Measurements from ENCODE around the gene SUV39H1. TPM values are rescaled to one million over a fixed set of nuclear protein-coding genes. Genes with fewer than 3 reads are reported as not detected.

The SUV39H1 gene
- total and polyA plus RNA-seq, 2 of the 8 experiments (the other 6 are each of a cell fraction or from before 2014, with no cell fraction given), result 14.8 to 27.8 TPM

GRCh38 chrX:48664156-48664555, 32.4 kb upstream of the SUV39H1 start:
- H3K23ac ChIP-seq (ENCODE audit: insufficient read length), result no peak overlapping the region
- H4K91ac ChIP-seq (replicated peaks; ENCODE audit: insufficient read length, low read length), result no peak overlapping the region
- DNase-seq (ENCODE audit: low read depth in 1 of 2, low spot score in 2 of 2), result no peak
- H3K27me3 ChIP-seq (replicated peaks in 1 of 4; ENCODE audit: control insufficient read depth in 3 of 4, extremely low read depth in 1 of 4, insufficient read depth in 3 of 4, low read length in 3 of 4), result no peaks in the 10 kb centered on the region
- H2BK15ac ChIP-seq (ENCODE audit: low read length), result no peak overlapping the region
- WGBS, 2 experiments (ENCODE audit: extremely low coverage in 1 of 2, insufficient coverage in 1 of 2, insufficient read length in 1 of 2, insufficient replicate concordance in 2 of 2, low coverage in 1 of 2, low lambda C conversion rate in 2 of 2, missing lambda C conversion rate in 1 of 2), result 86% methylated on average over 1 of the region's 1 CpG; no CpG with 5 or more reads in 1 of the 2 experiments
- no peak overlapping the region for H2BK5ac ChIP-seq (ENCODE audit: low read depth, low read length)
- H3K56ac ChIP-seq (replicated peaks; ENCODE audit: insufficient read length, low read depth, low read length), result no peak overlapping the region
- H2BK12ac ChIP-seq (ENCODE audit: low read depth, low read length), result no peak overlapping the region
- no peaks in the 10 kb centered on the region for H3K4me1 ChIP-seq (replicated peaks in 1 of 4; ENCODE audit: control insufficient read depth in 3 of 4, insufficient read depth in 4 of 4, low read length in 3 of 4)
- no peak overlapping the region for H4K8ac ChIP-seq (ENCODE audit: extremely low read depth, insufficient read depth, low read length)
- no peak overlapping the region for H3K14ac ChIP-seq (ENCODE audit: insufficient read length)
- no peak overlapping the region for H4K5ac ChIP-seq (ENCODE audit: insufficient read length, low read depth, low read length)
- no peaks in the 10 kb centered on the region for H3K79me2 ChIP-seq (ENCODE audit: control insufficient read depth in 1 of 2, insufficient read depth in 2 of 2, low read length in 2 of 2)
- H3K4me2 ChIP-seq (ENCODE audit: insufficient read depth in 1 of 2, low read depth in 2 of 2, low read length in 2 of 2), result no peak overlapping the region
- no peak overlapping the region for H2AFZ ChIP-seq (ENCODE audit: low read length)
- no peaks in the 10 kb centered on the region for H3K23me2 ChIP-seq (ENCODE audit: low read depth, low read length)
- no peak overlapping the region for H3K4me3 ChIP-seq (ENCODE audit: extremely low read depth in 1 of 4, insufficient read depth in 2 of 4, low read depth in 3 of 4, low read length in 4 of 4)
- POLR2A ChIA-PET (ENCODE audit: partially characterized antibody), result no interaction called here
- no peak overlapping the region for H3K9ac ChIP-seq (replicated peaks in 1 of 4; ENCODE audit: extremely low read depth in 1 of 4, low read depth in 3 of 4, low read length in 3 of 4)
- H3K9me3 ChIP-seq (ENCODE audit: insufficient read depth in 2 of 2, low read depth in 1 of 2, low read length in 1 of 2), result peaks cover 0 to 5% of the 10 kb centered on the region in 2 experiments; a peak in 1 of 4 replicates
- H2BK120ac ChIP-seq (replicated peaks; ENCODE audit: low read depth, low read length), result no peak overlapping the region
- H3K27ac ChIP-seq (ENCODE audit: low read depth, low read length), result no peak overlapping the region
- no peak overlapping the region for H3K4ac ChIP-seq (replicated peaks; ENCODE audit: insufficient read length, low read depth, low read length)
- no peak overlapping the region for H2BK20ac ChIP-seq (ENCODE audit: low read length)
- CTCF ChIA-PET (ENCODE audit: partially characterized antibody), result no interaction called here
- no peak for TF ChIP-seq SP1 (IDR thresholded peaks at IDR 0.05; ENCODE audit: low read depth, low read length)
- TF ChIP-seq SIN3A (conservative IDR thresholded peaks at IDR 0.05 in 1 of 2, IDR thresholded peaks at IDR 0.05 in 1 of 2; ENCODE audit: low read depth in 1 of 2, low read length in 2 of 2), result no peak
- TF ChIP-seq ATF2 (IDR thresholded peaks at IDR 0.05; ENCODE audit: low read length), result no peak
- no peak for TF ChIP-seq TBP (IDR thresholded peaks at IDR 0.05; ENCODE audit: low read depth, low read length)
- TF ChIP-seq EP300 (IDR thresholded peaks at IDR 0.05; ENCODE audit: borderline replicate concordance in 1 of 2, low read depth in 2 of 2, low read length in 2 of 2), result no peak
- no peak for TF ChIP-seq KDM4A (IDR thresholded peaks at IDR 0.05; ENCODE audit: low read depth, low read length, severe bottlenecking)
- H3K18ac ChIP-seq (ENCODE audit: extremely low read depth, low read length), result no peak overlapping the region
- no peaks in the 10 kb centered on the region for H4K20me1 ChIP-seq (replicated peaks in 1 of 2; ENCODE audit: control insufficient read depth in 1 of 2, insufficient read depth in 2 of 2, low read length in 2 of 2)
- no peak overlapping the region for H2AK5ac ChIP-seq (ENCODE audit: low read depth, low read length)
- no peak for FAIRE-seq
- H3K36me3 ChIP-seq (ENCODE audit: control insufficient read depth in 2 of 4, insufficient read depth in 4 of 4, low read length in 3 of 4), result no peaks in the 10 kb centered on the region
- H3K79me1 ChIP-seq (ENCODE audit: low read depth, low read length), result no peaks in the 10 kb centered on the region
